GM21526 (cell line): ENCODE measurements around the gene SGK1.
A peak's percentile ranks its signal among the peaks of the same experiment; 100 is the strongest.

Source experiments
- ATAC-seq: cut with Tn5 transposase; IDR thresholded peaks from one replicate; pipeline ENCODE4 v1.9.1; 2021; ENCODE audit warnings: moderate library complexity; ENCODE audit not compliant: unreplicated experiment, low FRiP score

SGK1 gene

DNA sequence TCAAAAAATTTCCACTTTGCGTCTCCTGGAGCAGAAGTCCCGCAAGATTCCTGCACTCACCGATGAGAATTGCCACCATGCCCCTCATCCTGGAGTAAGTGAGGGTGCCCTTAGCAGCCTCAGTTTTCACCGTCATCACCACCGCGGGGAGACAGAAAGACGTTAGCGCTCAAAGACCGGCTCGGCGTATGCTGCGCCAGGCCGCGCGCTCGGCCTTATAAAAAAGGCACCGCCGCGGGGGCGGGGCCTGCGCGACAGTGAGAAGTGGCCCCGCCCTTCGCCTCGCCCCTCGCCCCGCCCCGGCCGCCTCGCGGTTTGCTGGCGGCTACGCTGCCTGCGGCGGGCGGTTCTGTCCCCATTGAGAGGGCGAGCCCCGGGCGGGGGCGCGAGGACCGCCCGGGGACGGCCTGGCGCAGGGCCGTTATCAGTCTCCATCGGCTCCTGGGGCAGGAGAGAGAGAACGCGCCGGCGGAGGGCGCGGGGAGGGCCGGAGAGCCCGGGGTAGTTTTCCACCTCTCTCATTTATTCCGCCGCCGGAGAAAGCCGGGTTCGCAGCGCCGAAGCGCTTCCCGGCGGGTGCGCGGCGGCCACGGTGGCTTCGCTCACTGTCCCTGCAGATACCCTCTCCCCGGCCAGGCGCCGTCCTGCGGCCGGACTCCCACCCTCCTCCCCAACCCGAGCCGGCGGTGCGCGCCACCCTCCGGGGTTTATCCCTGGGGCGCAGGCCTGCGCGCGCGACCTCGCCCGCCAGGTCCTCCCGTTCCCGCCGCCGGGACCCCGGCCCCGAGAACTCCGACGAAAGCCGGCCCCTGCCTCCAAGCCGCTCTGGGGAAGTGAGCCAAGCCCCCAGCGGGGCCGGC lies 143.0 kb downstream of the SGK1 start:
- ATAC-seq: peak; percentile 75

DNA sequence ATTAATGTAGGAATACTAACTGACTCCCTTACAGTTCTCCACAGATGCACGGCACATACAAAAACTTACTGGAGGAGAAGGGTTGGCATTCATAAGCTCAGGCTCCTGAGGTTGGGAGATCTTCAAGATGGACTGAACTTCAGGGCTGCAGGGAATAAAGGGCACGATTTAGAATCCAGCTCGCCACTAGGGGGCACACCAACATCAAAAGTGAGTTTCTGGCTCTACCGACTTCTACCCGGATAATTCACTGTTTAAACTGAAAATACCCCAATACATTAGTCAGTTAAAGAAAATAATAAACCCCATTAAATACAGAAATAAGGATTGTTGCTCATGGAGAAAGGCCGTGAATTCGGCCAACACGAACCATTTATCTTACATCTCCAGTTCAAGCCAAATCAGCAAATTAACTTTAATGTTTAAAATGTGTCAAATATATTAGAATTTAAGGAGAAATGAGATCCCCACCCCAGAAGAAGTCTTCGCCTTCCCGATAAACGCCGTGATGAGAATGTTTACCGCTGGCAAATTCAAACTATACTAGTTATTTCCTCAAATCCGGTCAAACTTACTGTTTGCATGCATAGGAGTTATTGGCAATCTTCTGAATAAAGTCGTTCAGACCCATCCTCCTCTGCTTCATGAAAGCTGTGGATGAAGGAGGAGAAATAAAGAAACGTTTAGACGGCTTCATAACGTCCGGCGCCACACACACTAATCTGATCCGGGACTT lies 143.8 kb downstream of the SGK1 start:
- ATAC-seq: peak; percentile 33

DNA sequence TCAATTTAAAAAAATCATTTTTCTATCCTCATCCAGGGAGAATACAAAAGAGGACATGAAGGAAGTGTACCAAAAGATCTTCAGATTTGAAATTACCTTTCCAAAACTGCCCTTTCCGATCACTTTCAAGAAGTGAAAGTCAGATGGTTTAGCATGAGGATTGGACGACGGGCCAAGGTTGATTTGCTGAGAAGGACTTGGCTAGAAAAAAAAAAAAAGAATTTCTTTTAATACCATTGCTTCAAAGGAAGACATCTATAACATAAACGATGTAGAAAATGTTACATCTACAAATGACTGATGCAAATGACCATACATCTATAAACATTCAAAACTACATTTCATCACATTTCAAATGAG lies 144.6 kb downstream of the SGK1 start:
- ATAC-seq: no peak

DNA sequence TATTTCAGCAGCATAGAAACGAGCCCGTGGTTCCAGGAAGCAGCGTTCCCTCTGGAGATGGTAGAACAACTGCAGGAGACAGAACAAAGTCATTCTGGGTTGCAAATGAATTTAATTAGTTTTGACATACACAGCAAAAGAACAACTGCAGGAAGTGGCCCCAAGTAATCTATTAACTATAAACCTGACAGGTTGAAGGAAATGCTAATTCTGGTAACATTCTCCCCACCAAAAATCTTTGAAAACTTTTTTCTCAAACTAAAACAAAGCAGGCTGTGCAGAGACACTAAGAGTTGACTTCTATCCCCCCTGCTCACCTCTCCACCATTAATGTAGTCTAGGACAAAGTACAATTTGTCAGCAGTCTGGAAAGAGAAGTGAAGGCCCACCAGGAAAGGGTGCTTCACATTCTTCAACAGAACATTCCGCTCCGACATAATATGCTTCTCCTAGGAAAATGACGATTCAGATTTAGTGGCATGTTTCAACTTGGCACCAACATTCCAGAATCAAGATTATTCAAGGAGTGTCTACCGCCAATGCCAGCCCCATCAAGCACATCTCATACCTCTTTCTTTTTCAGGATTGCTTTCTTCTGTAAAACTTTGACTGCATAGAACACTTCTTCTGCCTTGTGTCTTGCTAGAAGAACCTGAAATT lies 145.1 kb downstream of the SGK1 start:
- ATAC-seq: no peak

DNA sequence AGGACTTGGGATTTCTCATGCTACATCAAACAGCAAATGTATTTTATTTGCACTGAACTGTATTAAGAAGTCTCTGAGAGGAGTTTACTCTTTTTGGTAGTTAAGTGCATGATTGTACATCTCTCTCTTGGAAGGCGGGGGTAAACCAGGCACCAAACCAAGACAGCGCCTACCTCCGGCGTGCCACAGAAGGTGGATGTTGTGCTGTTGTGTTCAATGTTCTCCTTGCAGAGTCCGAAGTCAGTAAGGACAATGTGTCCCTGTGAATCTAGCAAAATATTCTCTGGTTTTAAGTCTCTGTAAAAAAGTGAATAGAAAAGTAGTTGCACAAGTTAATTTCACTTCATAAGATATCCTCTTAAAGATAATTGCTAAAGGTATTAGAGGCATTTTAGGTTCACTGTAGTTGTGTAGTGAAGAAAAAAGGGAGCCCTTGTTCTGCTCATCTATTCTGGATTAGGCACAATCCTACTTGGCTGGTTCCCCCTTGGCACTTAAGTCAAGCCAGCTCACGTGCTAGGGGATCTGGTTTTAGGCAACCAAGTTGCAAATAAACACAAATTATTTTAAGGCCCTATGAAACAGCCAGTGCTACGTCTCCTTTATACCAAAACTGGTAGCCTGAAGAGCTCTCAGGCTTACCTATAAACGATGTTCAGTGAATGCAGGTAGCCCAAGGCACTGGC lies 145.7 kb downstream of the SGK1 start:
- no peak for ATAC-seq

DNA sequence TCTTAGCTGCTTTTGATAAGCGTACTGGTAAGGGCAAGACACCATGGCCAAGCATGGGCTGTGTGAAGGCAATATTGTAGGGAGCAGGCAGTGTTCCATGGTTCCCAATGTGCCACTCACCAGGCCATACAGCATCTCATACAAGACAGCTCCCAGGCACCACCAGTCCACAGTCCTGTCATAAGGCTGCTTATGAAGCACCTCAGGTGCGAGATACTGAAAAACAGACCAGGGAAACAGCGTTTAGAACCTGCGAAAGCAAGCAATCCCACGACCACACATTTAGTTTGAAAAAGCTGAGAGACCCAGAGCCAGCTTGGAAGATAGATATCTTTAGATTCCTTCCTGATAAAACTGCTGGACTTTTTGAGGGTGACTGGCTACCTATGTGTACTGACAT lies 146.4 kb downstream of the SGK1 start:
- ATAC-seq: no peak

DNA sequence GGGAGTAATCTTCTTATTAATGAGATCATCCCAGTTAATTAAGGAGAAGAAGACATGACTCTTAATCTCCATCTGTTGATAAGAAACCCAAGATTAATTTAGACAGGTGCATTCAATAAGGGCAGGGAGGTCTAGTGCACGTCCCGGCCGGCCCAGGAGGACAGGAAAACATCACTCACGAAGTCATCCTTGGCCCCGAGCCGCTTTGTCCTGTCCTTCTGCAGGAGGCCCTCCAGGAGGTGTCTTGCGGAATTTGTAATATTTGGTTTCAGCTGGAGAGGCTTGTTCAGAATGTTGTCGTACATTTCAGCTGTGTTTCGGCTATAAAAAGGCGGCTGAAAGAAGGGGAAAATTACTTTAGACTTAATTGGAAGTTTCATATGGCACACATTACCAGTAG lies 147.1 kb downstream of the SGK1 start:
- ATAC-seq: no peak

DNA sequence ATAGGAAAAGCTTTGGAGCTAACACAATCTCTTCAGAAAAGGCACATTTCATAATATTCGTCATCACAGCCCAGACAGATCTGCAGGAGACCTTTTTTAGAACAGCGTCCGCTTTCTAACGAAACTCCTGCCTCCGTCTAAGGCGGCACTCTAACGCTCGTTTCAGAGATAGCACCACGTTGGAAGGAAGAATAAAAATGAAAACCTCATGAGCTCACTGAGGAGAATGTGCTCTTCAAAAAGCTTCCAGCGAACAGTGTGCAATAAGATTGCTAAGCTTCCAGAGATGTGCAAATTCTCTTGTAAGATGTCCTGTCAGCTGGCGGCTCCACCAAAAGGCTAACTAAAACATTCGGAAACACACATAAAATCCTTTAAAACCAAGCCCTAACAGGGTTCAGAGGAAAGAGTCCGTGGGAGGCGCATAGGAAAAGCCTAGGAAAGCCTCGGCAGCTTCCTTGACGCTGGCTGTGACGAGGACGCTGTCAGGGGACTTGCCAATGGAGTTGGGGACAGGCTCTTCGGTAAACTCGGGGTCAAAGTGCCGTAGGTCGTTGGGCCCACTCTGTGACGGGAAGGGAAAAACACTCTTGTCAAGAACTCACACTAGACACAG lies 147.9 kb downstream of the SGK1 start:
- ATAC-seq: no peak

DNA sequence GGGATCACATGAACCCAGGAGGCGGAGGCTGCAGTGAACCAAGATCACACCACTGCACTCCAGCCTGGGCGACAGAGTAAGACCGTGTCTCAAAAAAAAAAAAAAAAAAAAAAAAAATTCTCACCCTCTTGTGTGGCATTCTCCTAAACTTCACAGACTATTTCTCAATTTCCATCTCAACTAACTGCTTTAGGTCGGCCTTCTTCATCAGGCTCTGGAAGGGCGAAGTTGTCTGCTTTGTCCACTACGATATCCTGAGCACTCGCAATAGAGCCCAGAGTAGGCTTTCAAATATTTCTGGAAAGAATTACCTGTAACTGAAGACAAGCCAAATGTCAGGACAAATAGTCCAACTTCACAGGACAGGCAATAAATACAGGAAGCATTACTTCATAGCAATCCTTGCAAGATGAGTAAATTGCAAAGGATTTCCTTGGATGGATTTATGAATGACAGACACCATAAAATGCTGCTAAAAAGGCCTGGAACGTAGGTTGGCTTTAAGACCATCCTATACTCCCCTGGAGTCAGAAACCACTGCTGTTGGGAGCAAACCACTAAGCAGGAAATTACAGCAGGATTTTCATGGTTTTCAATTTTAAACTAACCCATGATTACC lies 149.2 kb downstream of the SGK1 start:
- no peak for ATAC-seq

DNA sequence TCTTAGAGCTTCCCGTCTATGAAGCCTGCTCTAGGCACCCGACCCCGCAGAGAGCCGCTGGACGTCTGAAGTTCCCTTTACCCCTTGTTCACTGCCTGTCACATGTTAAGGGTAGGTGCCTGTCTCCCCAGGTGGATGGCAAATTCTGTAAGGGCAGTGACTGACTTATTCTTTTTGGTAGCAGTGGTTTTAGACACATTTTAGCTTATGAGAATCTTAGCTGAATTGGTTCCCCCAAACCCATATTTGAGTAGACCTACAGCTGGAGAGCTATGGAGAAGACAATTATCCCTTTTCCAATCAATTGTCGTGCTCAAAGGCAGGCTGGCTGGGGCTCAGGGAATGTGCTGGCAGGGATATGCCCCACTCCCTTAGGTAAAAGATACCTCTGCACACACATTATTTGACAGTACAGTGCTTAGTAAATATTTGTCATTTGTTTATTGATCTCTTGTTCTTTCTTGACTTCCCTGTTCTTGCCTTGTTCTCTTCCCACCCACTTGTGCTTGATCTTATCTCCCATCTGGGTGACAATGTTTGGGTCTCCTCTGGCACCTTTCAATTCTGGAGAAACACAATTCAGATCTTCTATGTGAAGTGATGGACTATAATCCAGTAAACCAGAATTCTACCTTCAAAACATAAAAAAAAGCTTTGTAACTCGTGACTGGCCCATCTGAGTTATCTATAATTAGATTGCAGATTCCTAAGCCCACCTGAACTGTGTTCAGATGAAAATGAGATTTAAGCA lies 151.2 kb downstream of the SGK1 start:
- ATAC-seq: no peak

DNA sequence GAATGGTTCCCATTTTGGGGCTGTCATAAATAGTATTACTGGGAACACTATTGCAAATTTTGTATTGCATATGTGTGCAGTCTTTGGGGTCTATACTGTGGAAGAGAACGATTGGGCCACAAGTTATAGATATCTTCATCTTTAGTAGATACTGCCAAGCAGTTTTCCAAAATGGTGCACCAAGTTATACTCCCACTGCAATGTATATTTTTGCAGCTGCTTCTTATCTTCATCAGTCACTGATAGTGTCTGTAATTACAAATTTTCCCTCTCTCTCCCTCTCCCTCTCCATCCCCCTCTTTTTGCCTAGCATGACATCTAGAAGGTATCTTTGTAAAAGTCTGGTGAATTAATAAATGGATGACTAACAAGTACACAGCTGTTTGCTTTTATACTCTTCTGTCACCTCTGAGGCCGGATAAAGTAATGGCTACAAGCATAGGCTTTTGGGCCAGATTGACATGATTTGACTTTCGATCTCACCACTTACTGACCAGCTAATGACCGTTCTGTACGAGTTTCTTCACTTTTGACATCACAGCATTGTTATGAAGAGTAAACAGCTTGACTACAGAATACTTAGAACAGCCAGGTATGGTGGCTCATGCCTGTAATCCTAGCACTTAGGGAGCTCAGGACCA lies 152.2 kb downstream of the SGK1 start:
- ATAC-seq: no peak

DNA sequence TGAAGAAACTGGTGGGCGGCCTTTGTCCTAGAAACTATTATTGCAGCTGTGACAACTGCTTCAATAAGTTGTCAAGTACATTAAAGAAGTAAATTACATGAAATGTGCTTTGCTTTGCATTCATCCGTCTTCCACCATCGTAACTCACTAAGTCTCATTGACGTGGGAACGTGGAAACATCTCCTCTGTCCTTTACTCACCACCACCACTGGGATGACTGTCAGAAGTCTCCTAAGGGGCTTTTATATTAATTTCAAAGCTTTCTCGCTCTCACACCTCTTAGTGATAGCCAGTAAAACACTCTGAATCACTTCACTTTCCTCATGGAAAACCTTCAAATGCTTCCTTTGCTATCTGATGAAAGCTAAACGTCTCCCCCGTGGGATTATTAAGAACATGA lies 153.6 kb downstream of the SGK1 start:
- ATAC-seq: no peak

DNA sequence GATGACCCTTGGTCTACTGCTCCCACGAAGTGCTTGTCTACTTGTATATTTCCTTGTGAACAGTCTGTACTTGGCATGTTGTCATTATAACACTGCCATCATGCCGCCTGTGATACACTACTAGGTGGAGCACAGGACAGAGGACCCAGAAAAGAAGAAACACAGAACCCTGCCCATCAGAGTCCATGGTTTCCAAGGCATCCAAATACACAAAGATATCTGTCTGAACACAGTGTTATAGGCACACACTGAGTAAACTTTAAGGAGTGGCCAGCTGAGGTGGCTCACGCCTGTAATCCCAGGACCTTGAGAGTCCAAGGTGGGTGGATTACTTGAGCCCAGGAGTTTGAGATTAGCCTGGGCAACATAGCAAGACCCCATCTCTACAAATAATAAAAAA lies 155.0 kb downstream of the SGK1 start:
- no peak for ATAC-seq

DNA sequence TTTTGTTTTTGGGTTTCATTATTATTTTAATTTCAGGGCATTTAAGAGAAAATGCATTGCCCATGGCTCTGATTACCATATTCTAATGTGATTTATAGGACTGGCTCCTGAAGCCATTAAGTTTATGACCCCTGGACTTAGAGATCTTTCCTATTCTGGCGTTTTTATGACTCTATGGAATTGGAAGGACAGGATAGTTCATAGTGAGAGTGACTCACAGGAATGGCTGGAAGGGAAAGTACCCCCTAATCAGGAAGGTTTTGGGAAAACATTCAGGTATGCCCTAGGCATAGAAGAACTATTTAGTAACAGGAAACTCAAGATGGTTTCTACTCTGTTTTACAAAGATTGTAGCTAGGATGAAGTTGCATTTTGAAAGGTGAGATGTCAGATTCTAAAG lies 156.9 kb downstream of the SGK1 start:
- no peak for ATAC-seq

DNA sequence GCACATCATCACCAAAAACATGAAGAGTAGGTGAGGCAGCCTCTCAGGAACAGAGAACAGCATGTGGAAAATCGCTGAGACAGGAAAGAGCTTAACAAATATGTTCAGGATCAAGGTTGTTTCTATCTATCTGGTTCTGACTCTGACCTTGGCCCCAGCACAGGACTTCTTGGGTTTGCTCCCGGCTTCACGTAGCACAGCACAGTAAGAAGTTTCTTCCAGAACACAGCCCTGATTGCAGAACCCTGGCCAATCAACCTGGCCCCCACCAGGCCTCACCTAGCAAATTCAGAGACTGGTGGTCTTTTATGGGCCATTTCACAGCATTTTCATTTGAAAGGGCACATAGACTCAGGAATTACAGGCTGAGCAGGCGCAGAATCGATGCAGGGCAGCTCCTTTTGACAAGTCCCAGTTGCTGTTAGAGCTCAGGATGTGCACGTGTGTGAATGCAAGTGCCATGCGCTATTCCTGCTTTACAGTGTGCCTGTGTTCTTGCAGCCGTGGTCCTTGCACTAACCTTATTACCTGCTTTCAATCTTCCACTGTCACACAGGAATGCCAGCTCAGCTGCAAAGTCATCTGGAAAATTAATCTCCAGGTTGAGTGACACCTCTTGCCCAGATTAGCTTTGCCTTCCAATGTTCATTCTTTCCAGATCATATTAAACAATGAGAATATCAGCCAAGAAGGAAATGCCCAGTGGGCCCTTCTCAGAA lies 165.0 kb downstream of the SGK1 start:
- no peak for ATAC-seq

DNA sequence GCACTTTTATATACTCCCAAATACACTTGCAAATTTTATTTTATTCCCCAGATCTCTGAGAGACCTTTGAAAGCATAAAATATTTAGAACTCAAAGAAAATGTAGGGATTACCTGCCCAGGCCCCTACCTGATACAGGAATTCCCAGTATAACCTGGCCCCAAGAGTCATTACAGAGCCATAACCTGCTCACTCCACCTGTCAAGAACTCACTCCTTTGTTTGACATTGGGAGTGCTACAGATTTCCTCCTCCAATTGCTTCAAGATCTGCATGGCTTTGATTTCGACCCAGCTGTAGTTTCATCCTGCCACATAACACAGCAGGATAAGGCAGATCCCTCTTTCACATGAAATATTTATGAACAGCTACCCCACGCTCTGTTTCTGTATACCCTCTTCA lies 169.3 kb downstream of the SGK1 start:
- ATAC-seq: no peak

DNA sequence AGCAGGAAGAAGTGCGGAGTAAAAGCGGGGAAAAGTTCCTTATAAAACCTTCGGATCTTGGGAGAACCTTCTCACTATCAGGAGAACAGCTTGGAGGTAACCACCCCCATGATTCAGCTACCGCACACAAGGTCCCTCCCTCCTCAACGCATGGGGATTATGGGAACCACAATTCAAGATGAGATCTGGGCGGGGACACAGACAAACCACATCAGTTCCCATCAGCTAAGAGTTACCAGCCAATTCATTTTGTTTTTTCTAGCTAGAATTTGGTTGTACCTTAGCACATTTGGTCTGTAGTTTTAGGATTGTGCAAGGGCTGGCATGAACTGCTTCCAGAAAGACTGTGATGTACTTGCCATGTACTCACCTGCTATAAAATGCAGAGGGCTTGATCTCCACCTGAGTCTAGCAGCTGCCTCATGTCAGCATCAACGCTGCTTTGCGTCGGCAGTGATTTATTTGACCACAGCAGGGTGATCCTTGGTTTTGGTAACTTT lies 170.8 kb downstream of the SGK1 start:
- no peak for ATAC-seq
